AG09309 (cell line): ENCODE measurements around the gene PEAR1.

Experiments
- DNase-seq: peaks from one replicate; pipeline ENCODE4 v3.0.0-alpha.2; 2010; ENCODE audit warnings: low read depth
- H3K4me3 ChIP-seq: 2 replicates; pipeline ENCODE4 v1.5.1; 2011; ENCODE audit warnings: mild to moderate bottlenecking, low read depth, low read length, moderate library complexity; ENCODE audit not compliant: control insufficient read depth
- TF ChIP-seq, protein P1 (sequence below): IDR thresholded peaks from 2 replicates; pipeline ENCODE4 v1.5.1; 2011; ENCODE audit warnings: mild to moderate bottlenecking, low read depth, low read length, inconsistent platforms; ENCODE audit not compliant: insufficient read depth, control insufficient read depth; ENCODE audit errors: missing control alignments

The PEAR1 gene

GRCh38 chr1:156964441-156964840 is 70.9 kb downstream of the PEAR1 start:
- DNase-seq, result no peak
- TF ChIP-seq, protein P1, sequence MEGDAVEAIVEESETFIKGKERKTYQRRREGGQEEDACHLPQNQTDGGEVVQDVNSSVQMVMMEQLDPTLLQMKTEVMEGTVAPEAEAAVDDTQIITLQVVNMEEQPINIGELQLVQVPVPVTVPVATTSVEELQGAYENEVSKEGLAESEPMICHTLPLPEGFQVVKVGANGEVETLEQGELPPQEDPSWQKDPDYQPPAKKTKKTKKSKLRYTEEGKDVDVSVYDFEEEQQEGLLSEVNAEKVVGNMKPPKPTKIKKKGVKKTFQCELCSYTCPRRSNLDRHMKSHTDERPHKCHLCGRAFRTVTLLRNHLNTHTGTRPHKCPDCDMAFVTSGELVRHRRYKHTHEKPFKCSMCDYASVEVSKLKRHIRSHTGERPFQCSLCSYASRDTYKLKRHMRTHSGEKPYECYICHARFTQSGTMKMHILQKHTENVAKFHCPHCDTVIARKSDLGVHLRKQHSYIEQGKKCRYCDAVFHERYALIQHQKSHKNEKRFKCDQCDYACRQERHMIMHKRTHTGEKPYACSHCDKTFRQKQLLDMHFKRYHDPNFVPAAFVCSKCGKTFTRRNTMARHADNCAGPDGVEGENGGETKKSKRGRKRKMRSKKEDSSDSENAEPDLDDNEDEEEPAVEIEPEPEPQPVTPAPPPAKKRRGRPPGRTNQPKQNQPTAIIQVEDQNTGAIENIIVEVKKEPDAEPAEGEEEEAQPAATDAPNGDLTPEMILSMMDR, result no peak

More at GRCh38 chr1:156964441-156964840, 70.9 kb downstream of the PEAR1 start:
- H3K4me3 ChIP-seq, result no peak overlapping the region
